HG03460 (cell line): ENCODE data around the gene USP36.
"Not testable (repeated sequence)": the region's sequence is repeated elsewhere in the genome, so short reads cannot be mapped to it uniquely, and the experiment has no call there.

Experiments
- ATAC-seq: cut with Tn5 transposase; IDR thresholded peaks from one replicate; pipeline ENCODE4 v1.9.1; 2021; ENCODE audit not compliant: unreplicated experiment

Gene USP36

GRCh38 chr17:78840780-78841611 is at the start of gene USP36:
Gene USP36, minus strand, starts transcription at chr17:78840814. Its CDS starts 4,451 bp downstream, at chr17:78836363.
- ATAC-seq: peak; percentile 89

GRCh38 chr17:78890096-78890495 is 49.5 kb upstream of the USP36 start:
- ATAC-seq: not testable (repeated sequence)

- no peak for ATAC-seq
Observed at GRCh38 chr17:78889531-78889930, 48.9 kb upstream of the USP36 start.

GRCh38 chr17:78888941-78889518 is 48.4 kb upstream of the USP36 start:
- no peak for ATAC-seq

- no peak for ATAC-seq
Observed at GRCh38 chr17:78886954-78887353, 46.3 kb upstream of the USP36 start.

GRCh38 chr17:78885956-78886355 is 45.3 kb upstream of the USP36 start:
- no peak for ATAC-seq

- no peak for ATAC-seq
Observed at GRCh38 chr17:78884876-78885667, 44.5 kb upstream of the USP36 start.

GRCh38 chr17:78884148-78884825 is 43.7 kb upstream of the USP36 start:
- no peak for ATAC-seq

- no peak for ATAC-seq
Observed at GRCh38 chr17:78883533-78884131, 43.0 kb upstream of the USP36 start.

- no peak for ATAC-seq
Observed at GRCh38 chr17:78883089-78883532, 42.5 kb upstream of the USP36 start.

- ATAC-seq: no peak
Observed at GRCh38 chr17:78882540-78883088, 42.0 kb upstream of the USP36 start.

- no peak for ATAC-seq
Observed at GRCh38 chr17:78879635-78880186, 39.1 kb upstream of the USP36 start.

- no peak for ATAC-seq
Observed at GRCh38 chr17:78878871-78879527, 38.4 kb upstream of the USP36 start.

- no peak for ATAC-seq
Observed at GRCh38 chr17:78878261-78878660, 37.6 kb upstream of the USP36 start.

- not testable (repeated sequence) for ATAC-seq
Observed at GRCh38 chr17:78876954-78877517, 36.4 kb upstream of the USP36 start.

GRCh38 chr17:78876094-78876597 is 35.5 kb upstream of the USP36 start:
- ATAC-seq: no peak

GRCh38 chr17:78875363-78876093 is 34.9 kb upstream of the USP36 start:
- no peak for ATAC-seq
